PC-9 (cell line): ENCODE results near the gene NBEA.
"Not testable (repeated sequence)": the region's sequence is repeated elsewhere in the genome, so short reads cannot be mapped to it uniquely, and the experiment has no call there.

Experiments used
- CTCF ChIP-seq: fragments of 200-600 bp; sonication (generic); conservative IDR thresholded peaks from 2 replicates; pipeline ENCODE4 v1.6.1; 2017; ENCODE audit warnings: mixed run types, antibody characterized with exemption, mild to moderate bottlenecking, moderate library complexity
- EZH2 ChIP-seq: fragments of 200-600 bp; sonication (generic); IDR thresholded peaks from 2 replicates; pipeline ENCODE4 v1.8.0; 2017; ENCODE audit warnings: antibody characterized with exemption, low read depth

DNA sequence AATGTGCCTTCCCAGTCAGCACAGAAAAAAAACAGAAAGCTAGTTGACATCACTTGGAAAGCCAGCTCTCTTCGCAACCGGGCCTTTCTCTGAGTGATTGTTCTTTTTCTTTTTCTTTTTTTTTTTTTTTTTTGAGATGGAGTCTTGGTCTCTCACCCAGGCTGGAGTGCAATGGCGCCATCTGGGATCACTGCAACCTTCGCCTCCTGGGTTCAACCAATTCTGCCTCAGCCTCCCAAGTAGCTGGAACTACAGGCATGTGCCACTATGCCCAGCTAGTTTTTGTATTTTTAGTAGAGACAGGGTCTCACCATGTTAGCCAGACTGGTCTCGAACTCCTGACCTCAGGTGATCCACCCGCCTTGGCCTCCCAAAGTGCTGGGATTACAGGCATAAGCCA is 735.8 kb downstream of the NBEA start:
- TF ChIP-seq CTCF, EZH2: not testable (repeated sequence)
